Left ventricle myocardium inferior (tissue), 1 donor: ENCODE results near the gene EPHA6. TPM values are rescaled to one million over a fixed set of nuclear protein-coding genes. Genes with fewer than 3 reads are reported as not detected.

Source experiments
- DNase-seq: peaks from one replicate; pipeline ENCODE4 v3.0.0-alpha.2; 2020
- H3K27ac ChIP-seq: fragments of 200-600 bp; replicated peaks from 2 replicates; pipeline ENCODE4 v1.8.0; 2021
- H3K27me3 ChIP-seq: fragments of 200-600 bp; 2 replicates; pipeline ENCODE4 v1.8.0; 2021; ENCODE audit warnings: low read depth
- H3K36me3 ChIP-seq: fragments of 200-600 bp; 2 replicates; pipeline ENCODE4 v1.8.0; 2021
- H3K4me1 ChIP-seq: fragments of 200-600 bp; 2 replicates; pipeline ENCODE4 v1.8.0; 2021
- H3K4me3 ChIP-seq: fragments of 200-600 bp; 2 replicates; pipeline ENCODE4 v1.8.0; 2021; ENCODE audit warnings: mild to moderate bottlenecking, moderate library complexity
- H3K9me3 ChIP-seq: fragments of 200-600 bp; replicated peaks from 2 replicates; pipeline ENCODE4 v1.8.0; 2021
- intact Hi-C: fragments of 100-400 bp; cut with micrococcal nuclease; formaldehyde crosslinking; loops from one replicate; pipeline ENCODE4 v1.11.0; 2022
- total RNA-seq: library from RNA; stranded (reverse); fragmentation: NEBNext Ultra II Directional; extraction: Animal tissue kit (Norgen Biotek cat#: 25700); gene quantifications from one replicate; pipeline ENCODE4 v1.2.1, GENCODE V29; 2021
- TF ChIP-seq, protein P1 (sequence below): fragments of 200-600 bp; IDR thresholded peaks from 2 replicates; pipeline ENCODE4 v1.8.0; 2021; ENCODE audit warnings: antibody characterized with exemption, mild to moderate bottlenecking, borderline replicate concordance
- donor health status: DM: no; HTN: yes; CAD: no; lungs with severe emphysema.

Gene EPHA6
- total RNA-seq, 1 donor from 2014 or later, result 0.19 TPM

DNA sequence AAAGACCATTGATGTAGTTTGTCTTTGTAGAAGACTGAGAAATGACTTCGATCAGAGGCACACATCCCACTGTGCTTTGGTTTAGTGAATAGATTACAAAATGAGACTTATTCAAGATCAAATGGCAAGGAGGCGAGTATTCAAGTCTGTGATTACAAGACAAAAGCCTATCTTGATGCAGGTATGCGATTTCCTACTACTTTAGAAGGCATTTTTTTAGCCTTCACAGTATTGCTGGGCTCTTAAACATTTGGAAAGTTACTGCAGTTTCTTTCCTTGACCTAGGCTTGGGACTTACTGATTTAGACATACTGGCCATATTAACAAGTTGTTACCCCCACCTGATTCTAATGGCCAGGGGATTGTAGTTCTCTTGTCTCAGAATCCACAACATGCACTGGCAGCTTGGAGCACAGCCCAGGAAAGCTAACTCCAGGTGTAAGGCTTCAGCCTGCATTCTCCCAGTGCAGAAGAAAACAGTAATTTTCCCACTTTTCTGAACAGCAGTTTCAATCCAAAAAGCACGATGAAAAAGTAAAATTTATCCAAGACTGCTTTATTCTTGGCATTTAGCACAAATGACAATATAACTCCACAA lies 311.6 kb downstream of the EPHA6 start:
- H3K27me3 ChIP-seq, result no peaks in the 10 kb centered on the region
- no peaks in the 10 kb centered on the region for H3K9me3 ChIP-seq
- H3K4me1 ChIP-seq, result no peaks in the 10 kb centered on the region
- DNase-seq, result no peak
- TF ChIP-seq, protein P1, sequence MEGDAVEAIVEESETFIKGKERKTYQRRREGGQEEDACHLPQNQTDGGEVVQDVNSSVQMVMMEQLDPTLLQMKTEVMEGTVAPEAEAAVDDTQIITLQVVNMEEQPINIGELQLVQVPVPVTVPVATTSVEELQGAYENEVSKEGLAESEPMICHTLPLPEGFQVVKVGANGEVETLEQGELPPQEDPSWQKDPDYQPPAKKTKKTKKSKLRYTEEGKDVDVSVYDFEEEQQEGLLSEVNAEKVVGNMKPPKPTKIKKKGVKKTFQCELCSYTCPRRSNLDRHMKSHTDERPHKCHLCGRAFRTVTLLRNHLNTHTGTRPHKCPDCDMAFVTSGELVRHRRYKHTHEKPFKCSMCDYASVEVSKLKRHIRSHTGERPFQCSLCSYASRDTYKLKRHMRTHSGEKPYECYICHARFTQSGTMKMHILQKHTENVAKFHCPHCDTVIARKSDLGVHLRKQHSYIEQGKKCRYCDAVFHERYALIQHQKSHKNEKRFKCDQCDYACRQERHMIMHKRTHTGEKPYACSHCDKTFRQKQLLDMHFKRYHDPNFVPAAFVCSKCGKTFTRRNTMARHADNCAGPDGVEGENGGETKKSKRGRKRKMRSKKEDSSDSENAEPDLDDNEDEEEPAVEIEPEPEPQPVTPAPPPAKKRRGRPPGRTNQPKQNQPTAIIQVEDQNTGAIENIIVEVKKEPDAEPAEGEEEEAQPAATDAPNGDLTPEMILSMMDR, result no peak
- H3K4me3 ChIP-seq, result no peak overlapping the region
- H3K27ac ChIP-seq, result no peak overlapping the region
- no peaks in the 10 kb centered on the region for H3K36me3 ChIP-seq
- intact Hi-C loops, result no loop called here

DNA sequence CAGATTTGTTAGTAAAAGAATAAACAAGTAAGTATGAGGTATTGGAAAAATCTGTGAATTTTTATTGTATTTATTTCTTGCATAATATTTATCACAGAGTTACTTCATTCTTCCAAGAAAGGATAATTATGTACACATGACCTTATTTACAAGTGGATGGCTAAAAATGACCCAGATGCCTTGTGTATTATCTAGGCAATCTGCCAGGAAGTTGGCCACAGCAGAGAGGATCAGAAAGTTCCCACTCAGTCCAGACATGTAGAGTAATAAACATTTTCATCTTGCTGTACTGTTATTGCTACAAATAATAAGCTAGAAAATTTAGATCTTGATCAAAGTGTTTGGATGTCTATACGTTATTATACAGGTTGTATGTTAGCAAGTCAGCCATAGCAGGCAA lies 317.1 kb downstream of the EPHA6 start:
- TF ChIP-seq, protein P1, result no peak
- H3K4me3 ChIP-seq, result no peak overlapping the region

DNA sequence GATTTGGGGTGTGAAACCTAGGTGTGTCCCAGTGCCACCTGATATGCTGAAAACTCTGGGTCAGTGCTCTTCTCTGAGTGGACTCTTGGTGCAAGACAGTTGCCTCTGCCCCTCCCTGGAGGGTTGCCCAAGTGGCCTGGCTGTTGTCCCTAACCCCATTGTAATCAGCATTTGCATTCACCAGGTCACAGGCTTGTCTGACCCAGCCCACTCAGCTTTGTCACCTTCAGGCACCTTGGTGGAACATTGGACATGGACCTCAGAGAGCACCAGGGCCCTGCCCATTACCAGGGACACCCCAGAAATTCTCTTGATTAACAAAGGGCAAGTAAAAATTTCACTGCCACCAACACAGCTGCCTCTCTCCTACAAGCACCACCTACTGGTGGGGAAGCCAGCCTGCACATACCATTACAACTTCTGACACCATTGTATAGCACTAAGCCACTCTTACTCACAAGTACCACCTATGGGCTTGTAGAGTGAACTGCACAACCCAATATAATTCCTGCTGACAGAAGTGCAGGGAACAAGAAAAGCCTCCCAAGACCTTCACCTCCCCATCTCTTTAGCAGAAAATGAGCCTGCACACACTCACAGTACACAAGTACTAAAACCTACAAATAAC lies 324.6 kb downstream of the EPHA6 start:
- peaks cover 46% of the 10 kb centered on the region for H3K9me3 ChIP-seq
- intact Hi-C loops, result no loop called here
- DNase-seq, result no peak
- no peaks in the 10 kb centered on the region for H3K4me1 ChIP-seq
- no peak overlapping the region for H3K4me3 ChIP-seq
- H3K27me3 ChIP-seq, result no peaks in the 10 kb centered on the region
- no peaks in the 10 kb centered on the region for H3K36me3 ChIP-seq
- no peak overlapping the region for H3K27ac ChIP-seq
- TF ChIP-seq, protein P1, result no peak

More for the DNA sequence above, 317.1 kb downstream of the EPHA6 start:
- intact Hi-C loops, result no loop called here
- Histone ChIP-seq H3K27ac (no peak overlapping the region), H3K4me1 (no peaks in the 10 kb centered on the region), H3K9me3 (no peaks in the 10 kb centered on the region), H3K27me3 (no peaks in the 10 kb centered on the region), H3K36me3 (no peaks in the 10 kb centered on the region)
- DNase-seq, result no peak

DNA sequence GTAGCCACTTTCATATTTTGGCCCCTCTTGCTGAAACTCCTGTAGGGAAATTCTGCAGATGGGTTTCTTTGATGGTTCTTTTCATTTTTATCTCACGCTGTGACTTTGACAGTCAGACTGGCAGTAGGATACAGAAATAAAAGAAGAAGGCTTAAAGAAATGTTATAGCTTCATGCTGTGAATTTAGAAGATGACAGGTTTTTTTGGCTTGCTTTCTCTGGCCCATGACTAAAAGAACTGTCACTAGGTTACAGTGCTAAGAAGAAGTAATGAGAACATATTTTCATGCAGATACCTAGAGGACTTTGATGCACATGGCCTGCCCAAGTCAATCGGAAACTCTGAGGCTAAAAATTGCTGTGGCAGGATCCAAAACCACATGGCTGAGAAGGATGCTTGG lies 334.5 kb downstream of the EPHA6 start:
- no peak for DNase-seq
- Histone ChIP-seq H3K36me3 (no peaks in the 10 kb centered on the region), H3K9me3 (peaks cover 30% of the 10 kb centered on the region), H3K4me3 (no peak overlapping the region), H3K4me1 (no peaks in the 10 kb centered on the region), H3K27me3 (no peaks in the 10 kb centered on the region), H3K27ac (no peak overlapping the region)
- intact Hi-C loops, result no loop called here
- TF ChIP-seq, protein P1, result no peak

DNA sequence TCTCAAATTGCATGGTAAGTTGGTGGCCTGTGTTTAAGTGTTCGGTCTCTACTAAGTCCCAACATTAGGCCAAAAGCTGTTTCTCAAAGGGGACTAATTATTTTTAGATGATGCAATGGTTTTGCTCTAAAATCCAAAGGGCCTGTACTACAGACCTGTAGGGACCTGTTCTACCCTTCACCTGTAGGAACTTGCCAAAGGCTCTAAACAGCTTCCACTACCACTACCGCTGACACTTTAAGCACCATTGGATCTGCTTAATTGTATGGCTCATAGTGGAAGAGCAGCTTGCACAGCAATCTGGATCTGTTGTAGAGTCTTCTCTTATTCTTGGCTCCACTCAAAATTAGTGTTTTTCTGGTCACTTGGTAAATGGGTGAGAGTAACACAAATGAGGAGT lies 346.8 kb downstream of the EPHA6 start:
- Histone ChIP-seq H3K4me1 (no peaks in the 10 kb centered on the region), H3K27me3 (no peaks in the 10 kb centered on the region), H3K4me3 (no peak overlapping the region), H3K27ac (no peak overlapping the region), H3K9me3 (peaks cover 19% of the 10 kb centered on the region), H3K36me3 (no peaks in the 10 kb centered on the region)
- intact Hi-C loops, result no loop called here
- TF ChIP-seq, protein P1, result no peak
- DNase-seq, result no peak
